SU-DHL-6 (cell line): ENCODE measurements around the gene SOCS2.

ENCODE experiments used
- CTCF ChIP-seq: fragments of 200-600 bp; sonication (generic); IDR thresholded peaks from one replicate; pipeline ENCODE4 v1.5.1; 2017; ENCODE audit warnings: antibody characterized with exemption, mild to moderate bottlenecking, low read length, moderate library complexity; ENCODE audit not compliant: insufficient read depth, poor library complexity, severe bottlenecking
- EZH2phosphoT487 ChIP-seq: fragments of 200-600 bp; sonication (generic), shearing (Covaris generic); conservative IDR thresholded peaks from 2 replicates; pipeline ENCODE4 v1.6.1; 2018; ENCODE audit warnings: mild to moderate bottlenecking, antibody characterized with exemption, low read length, moderate library complexity, mixed read lengths

- no peak for TF ChIP-seq CTCF
- no peak for TF ChIP-seq EZH2phosphoT487
Measured at GRCh38 chr12:93580682-93581081, 8.2 kb downstream of the SOCS2 start.
